K562 (cell line): Measurements from ENCODE around the gene IGSF21. TPM values are rescaled to one million over a fixed set of nuclear protein-coding genes. Genes with fewer than 3 reads are reported as not detected.

ENCODE experiments used
- ATAC-seq: fragments of 200-7000 bp; cut with Tn5 transposase; 3 replicates; pipeline ENCODE4 v1.9.1; 2020; ENCODE audit warnings: moderate library complexity
- BruUV-seq: library from RNA; stranded (reverse); fragments of 400-500 nt; replicated peaks from 2 replicates; lab custom pipeline; 2021; lab: Mats Ljungman, UMichigan
- CTCF ChIA-PET: fragments of 300-600 bp; formaldehyde crosslinking; extraction: SDS; loops from one replicate; lab custom pipeline; 2021; ENCODE audit warnings: low intra/inter-chr PET ratio; lab: Yijun Ruan, JAX
- POLR2A ChIA-PET: fragments of 300-600, 350-650 bp; sonication (Branson Sonifier 250); formaldehyde crosslinking; extraction: SDS; loops from one replicate; lab custom pipeline; 2021; ENCODE audit warnings: antibody characterized with exemption, inconsistent platforms; lab: Yijun Ruan, JAX
- DNase-seq, 4 experiments: peaks; one replicate each; pipeline versions ENCODE4 v3.0.0 to v3.0.0-alpha.2; 2011 to 2018; ENCODE audit warnings: low spot score in 3 of 4, mixed read lengths in 3 of 4; ENCODE audit errors: extremely low read depth in 1 of 4
- FAIRE-seq: peaks from 2 replicates; lab custom pipeline; 2011; peaks lifted over from hg19 to GRCh38; lab: Jason Lieb, UNC
- H2AFZ ChIP-seq: 2 replicates; pipeline ENCODE4 v1.6.0; 2011; ENCODE audit warnings: low read depth, low read length, control low read depth, inconsistent platforms
- H3K27ac ChIP-seq: fragments of 200-600 bp; 3 replicates; pipeline ENCODE4 v1.8.0; 2011; ENCODE audit warnings: low read depth, mild to moderate bottlenecking, control low read depth, inconsistent platforms, low read length, moderate library complexity, mixed read lengths; ENCODE audit errors: extremely low read depth
- H3K27me3 ChIP-seq, 2 experiments: fragments of 300-600 bp in 1 of 2; 2 replicates in 1 of 2; 3 replicates in 1 of 2; pipeline versions ENCODE4 v1.6.0 to v1.8.0; 2011; ENCODE audit warnings: inconsistent platforms in 2 of 2, low read length in 2 of 2, mild to moderate bottlenecking in 1 of 2, mixed read lengths in 1 of 2, moderate library complexity in 1 of 2; ENCODE audit not compliant: control insufficient read depth in 2 of 2, insufficient read depth in 2 of 2
- H3K36me3 ChIP-seq: fragments of 300-600 bp; 3 replicates; pipeline ENCODE4 v1.8.0; 2011; ENCODE audit warnings: mild to moderate bottlenecking, low read length, inconsistent platforms; ENCODE audit not compliant: control insufficient read depth, insufficient read depth
- H3K4me1 ChIP-seq, 2 experiments: fragments of 200-600 bp in 1 of 2; replicated peaks in 1 of 2; 2 replicates in 1 of 2; 3 replicates in 1 of 2; pipeline versions ENCODE4 v1.5.1 to v1.8.0; 2011; ENCODE audit warnings: inconsistent platforms in 2 of 2, low read length in 2 of 2, mild to moderate bottlenecking in 1 of 2, mixed read lengths in 1 of 2, moderate library complexity in 1 of 2; ENCODE audit not compliant: control insufficient read depth in 2 of 2, insufficient read depth in 2 of 2
- H3K4me2 ChIP-seq: 2 replicates; pipeline ENCODE4 v1.6.1; 2011; ENCODE audit warnings: low read length, control low read depth, inconsistent platforms, mixed read lengths; ENCODE audit not compliant: insufficient read depth
- H3K4me3 ChIP-seq: fragments of 200-600 bp; sonication (generic), shearing (Covaris generic); 2 replicates; pipeline ENCODE4 v1.5.1; 2016; ENCODE audit warnings: control low read depth, inconsistent platforms
- H3K79me2 ChIP-seq: fragments of 200-600 bp; 3 replicates; pipeline ENCODE4 v1.8.0; 2011; ENCODE audit warnings: low read length, inconsistent platforms; ENCODE audit not compliant: control insufficient read depth, insufficient read depth
- H3K9ac ChIP-seq, 2 experiments: 2 replicates each; pipeline versions ENCODE4 v1.6.0 to v1.6.1; 2011; ENCODE audit warnings: low read depth in 2 of 2, low read length in 2 of 2, control low read depth in 1 of 2, inconsistent platforms in 1 of 2, mild to moderate bottlenecking in 1 of 2, mixed read lengths in 1 of 2; ENCODE audit not compliant: insufficient read depth in 1 of 2
- H3K9me1 ChIP-seq: one replicate; pipeline ENCODE4 v1.6.0; 2011; ENCODE audit warnings: inconsistent platforms, mild to moderate bottlenecking, low read length, moderate library complexity; ENCODE audit not compliant: control insufficient read depth, insufficient read depth
- H3K9me3 ChIP-seq: replicated peaks from 2 replicates; pipeline ENCODE4 v1.5.1; 2011; ENCODE audit warnings: low read depth, low read length, inconsistent platforms; ENCODE audit not compliant: control insufficient read depth, insufficient read depth
- H4K20me1 ChIP-seq: replicated peaks from 2 replicates; pipeline ENCODE4 v1.6.1; 2011; ENCODE audit warnings: low read length, inconsistent platforms, mixed read lengths; ENCODE audit not compliant: control insufficient read depth, insufficient read depth
- ATF7 ChIP-seq: fragments of 450-650 bp; IDR thresholded peaks from 2 replicates; pipeline ENCODE4 v1.7.1; 2014; ENCODE audit warnings: mild to moderate bottlenecking, moderate library complexity
- BCL6 ChIP-seq: fragments of 250-450 bp; sonication (Bioruptor Pico); IDR thresholded peaks from 2 replicates; pipeline ENCODE4 v1.4.0; 2020
- BRD9 ChIP-seq: fragments of 450-650 bp; IDR thresholded peaks from 2 replicates; pipeline ENCODE4 v1.6.1; 2018; ENCODE audit warnings: low read depth; ENCODE audit not compliant: partially characterized antibody
- FOXA3 ChIP-seq, 2 experiments: fragments of 450-650 bp in 1 of 2; sonication (generic) in 1 of 2; formaldehyde crosslinking; IDR thresholded peaks in 1 of 2; conservative IDR thresholded peaks in 1 of 2; 2 replicates each; pipeline versions ENCODE4 v1.4.0 to v1.8.0; 2020 to 2022; ENCODE audit warnings: mild to moderate bottlenecking in 2 of 2, missing genetic modification reagents in 1 of 2
- HMGN3 ChIP-seq: IDR thresholded peaks from 2 replicates; pipeline ENCODE4 v1.6.1; 2011; ENCODE audit warnings: borderline replicate concordance, low read depth, mild to moderate bottlenecking, mixed read lengths, low read length; ENCODE audit not compliant: insufficient read length; ENCODE audit errors: extremely low read depth
- KHSRP ChIP-seq: fragments of 450-650 bp; IDR thresholded peaks from 2 replicates; pipeline ENCODE4 v1.6.1; 2017
- MITF ChIP-seq: IDR thresholded peaks from 2 replicates; pipeline ENCODE4 v1.6.1; 2014; ENCODE audit warnings: antibody characterized with exemption
- NR2F6 ChIP-seq: fragments of 450-650 bp; formaldehyde crosslinking; IDR thresholded peaks from 2 replicates; pipeline ENCODE4 v1.4.0; 2020; ENCODE audit warnings: mild to moderate bottlenecking
- RBM25 ChIP-seq: fragments of 200-400 bp; formaldehyde crosslinking; IDR thresholded peaks from 2 replicates; pipeline ENCODE4 v1.6.1; 2018; ENCODE audit warnings: low read length, low read depth, moderate library complexity; ENCODE audit not compliant: severe bottlenecking
- RNF2 ChIP-seq: sonication (generic); IDR thresholded peaks from 2 replicates; pipeline ENCODE4 v1.6.1; 2016
- SIN3B ChIP-seq: fragments of 450-650 bp; IDR thresholded peaks from 2 replicates; pipeline ENCODE4 v1.6.1; 2017; ENCODE audit warnings: low read depth, mild to moderate bottlenecking, moderate library complexity
- SPI1 ChIP-seq: IDR thresholded peaks from 2 replicates; pipeline ENCODE4 v1.6.1; 2011; ENCODE audit warnings: low read depth, low read length, control low read depth, borderline replicate concordance
- SRSF7 ChIP-seq: fragments of 200-400 bp; formaldehyde crosslinking; optimal IDR thresholded peaks from 2 replicates; pipeline ENCODE3; 2017; ENCODE audit warnings: mild to moderate bottlenecking, low read depth, low read length
- XRCC5 ChIP-seq: fragments of 200-400 bp; formaldehyde crosslinking; IDR thresholded peaks from 2 replicates; pipeline ENCODE4 v1.6.1; 2017; ENCODE audit warnings: low read depth, mild to moderate bottlenecking, low read length
- ZKSCAN8 ChIP-seq: fragments of 200-800 bp; sonication (Bioruptor generic); IDR thresholded peaks from 2 replicates; pipeline ENCODE4 v1.6.1; 2016; ENCODE audit warnings: missing genetic modification characterization, missing compliant biosample characterization
- WGBS: fragments of 100-300 bp; shearing (Covaris generic); methylation state at CpG from one replicate; pipeline ENCODE4 v1.1.6; 2016; ENCODE audit warnings: low coverage, mixed read lengths; ENCODE audit not compliant: insufficient coverage; ENCODE audit errors: missing lambda C conversion rate; 5-methylcytosine and 5-hydroxymethylcytosine counted together
- in situ Hi-C: fragments of 300-500 bp; cut with MboI; formaldehyde crosslinking; loops from 4 replicates; pipeline ENCODE4 v1.15.0; 2018; ENCODE audit warnings: inconsistent platforms, mixed read lengths
- intact Hi-C: fragments of 100-400 bp; cut with micrococcal nuclease; formaldehyde crosslinking; loops from 2 replicates; pipeline ENCODE4 v1.14.2; 2022
- polyA plus RNA-seq, 8 experiments: library from polyadenylated mRNA; depleted of rRNA in 4 of 8; stranded (reverse) in 5 of 8; unstranded in 3 of 8; fragments of >200 nt; fragmentation: Nextera tagmentation in 2 of 8; fragmentation: Illumina TruSeq in 1 of 8; extraction: Ambion mirVana in 2 of 8; extraction: Trizol in 1 of 8; gene quantifications; 2 replicates each; pipeline versions ENCODE4 v1.2.1 to v1.2.3, GENCODE V29; 2011 to 2014; ENCODE audit warnings: inconsistent platforms in 1 of 8, missing spikeins in 1 of 8
- total RNA-seq, 7 experiments: library from RNA; depleted of rRNA in 6 of 7; stranded (reverse); fragments of >200 nt in 6 of 7; fragmentation: Illumina TruSeq in 2 of 7; extraction: Trizol in 2 of 7; gene quantifications; 2 replicates each; pipeline versions ENCODE4 v1.2.1 to v1.2.3, GENCODE V29; 2011 to 2021; ENCODE audit warnings: low replicate concordance in 1 of 7
- TF ChIP-seq, protein P1 (sequence below): fragments of 250-450 bp; sonication (Bioruptor Pico); IDR thresholded peaks from 2 replicates; pipeline ENCODE4 v1.5.0; 2021

The IGSF21 gene
- total and polyA plus RNA-seq, 9 of the 15 experiments (the other 6 are each of a cell fraction or from before 2014, with no cell fraction given): not detected

DNA sequence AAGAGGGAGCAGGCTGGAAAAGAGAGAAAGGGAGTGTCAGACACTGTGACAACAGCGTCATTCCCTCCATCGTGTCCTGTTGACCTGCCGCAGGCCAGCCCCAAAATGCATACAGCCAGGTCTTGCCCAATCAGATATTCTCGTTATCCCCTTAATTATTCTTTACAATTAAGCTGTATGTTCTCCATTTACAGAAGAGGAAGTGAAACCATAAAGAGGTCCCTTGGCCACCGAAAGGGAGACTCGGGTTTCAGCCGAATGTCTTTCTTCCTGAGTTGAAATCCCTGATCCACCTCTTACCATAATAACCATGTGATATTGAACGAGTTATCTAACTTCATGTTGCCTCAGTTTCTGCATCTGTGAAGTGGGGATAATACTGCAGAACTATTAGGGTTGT lies 70.5 kb downstream of the IGSF21 start:
- DNase-seq (no peak), FAIRE-seq (no peak), ATAC-seq (no peak)
- peaks cover 2% of the 10 kb centered on the region; the same call in 1 of the 2 replicates for H4K20me1 ChIP-seq
- ChIA-PET POLR2A (interaction anchor here (0.9 kb wide), 1 partner anchor 10 kb away, joined by 3 read pairs; no protein-coding TSS in a partner anchor), CTCF (no interaction called here)
- BruUV-seq: no TSS peak
- H3K9ac ChIP-seq: no peak overlapping the region
- no peak overlapping the region for H2AFZ ChIP-seq
- H3K79me2 ChIP-seq: no peaks in the 10 kb centered on the region
- intact Hi-C loops: no loop called here
- in situ Hi-C loops: no loop called here
- H3K27ac ChIP-seq: no peak overlapping the region
- no peaks in the 10 kb centered on the region for H3K9me1 ChIP-seq
- H3K27me3 ChIP-seq: peaks cover 13 to 43% of the 10 kb centered on the region in 2 experiments
- no peaks in the 10 kb centered on the region for H3K4me1 ChIP-seq
- H3K36me3 ChIP-seq: no peaks in the 10 kb centered on the region
- 0% methylated on average over 8 of the region's 8 CpGs for WGBS
- no peak overlapping the region for H3K4me2 ChIP-seq
- no peaks in the 10 kb centered on the region for H3K9me3 ChIP-seq
- TF ChIP-seq RNF2 (no peak), FOXA3 (CRISPR knock-in tag; conservative IDR thresholded peaks at IDR 0.05 in 1 of 2, IDR thresholded peaks at IDR 0.05 in 1 of 2) (no peak), ZKSCAN8 (CRISPR knock-in tag) (no peak), MITF (no peak), SPI1 (0 out of 2 replicates have a peak, but pooled peaks have one; percentile 9), BRD9 (no peak), SRSF7 (no peak), KHSRP (no peak), SIN3B (no peak), HMGN3 (no peak), ATF7 (no peak), BCL6 (CRISPR knock-in tag) (no peak), XRCC5 (no peak), NR2F6 (CRISPR knock-in tag) (no peak), RBM25 (peak; percentile 67)
- TF ChIP-seq, protein P1, sequence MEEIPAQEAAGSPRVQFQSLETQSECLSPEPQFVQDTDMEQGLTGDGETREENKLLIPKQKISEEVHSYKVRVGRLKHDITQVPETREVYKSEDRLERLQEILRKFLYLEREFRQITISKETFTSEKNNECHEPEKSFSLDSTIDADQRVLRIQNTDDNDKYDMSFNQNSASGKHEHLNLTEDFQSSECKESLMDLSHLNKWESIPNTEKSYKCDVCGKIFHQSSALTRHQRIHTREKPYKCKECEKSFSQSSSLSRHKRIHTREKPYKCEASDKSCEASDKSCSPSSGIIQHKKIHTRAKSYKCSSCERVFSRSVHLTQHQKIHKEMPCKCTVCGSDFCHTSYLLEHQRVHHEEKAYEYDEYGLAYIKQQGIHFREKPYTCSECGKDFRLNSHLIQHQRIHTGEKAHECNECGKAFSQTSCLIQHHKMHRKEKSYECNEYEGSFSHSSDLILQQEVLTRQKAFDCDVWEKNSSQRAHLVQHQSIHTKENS (CRISPR knock-in tag): no peak
- H3K4me3 ChIP-seq: no peak overlapping the region
